H1 (cell line): ENCODE data around the gene NHS. TPM values are rescaled to one million over a fixed set of nuclear protein-coding genes. Genes with fewer than 3 reads are reported as not detected.

Source experiments
- CTCF ChIA-PET: fragments of 300-600 bp; sonication (Branson Sonifier 250); formaldehyde crosslinking; loops from one replicate; lab custom pipeline; 2021; ENCODE audit not compliant: partially characterized antibody; lab: Charles Lee
- POLR2A ChIA-PET: fragments of 300-600 bp; sonication (Branson Sonifier 250); formaldehyde crosslinking; loops from one replicate; lab custom pipeline; 2021; ENCODE audit warnings: inconsistent platforms; ENCODE audit not compliant: partially characterized antibody; lab: Charles Lee
- DNase-seq, 2 experiments: peaks; one replicate each; pipeline versions ENCODE4 v3.0.0 to v3.0.0-alpha.2; 2010 to 2022; ENCODE audit warnings: low spot score in 2 of 2, low read depth in 1 of 2, mixed read lengths in 1 of 2
- FAIRE-seq: peaks from 2 replicates; lab custom pipeline; 2011; peaks lifted over from hg19 to GRCh38; lab: Jason Lieb, UNC
- H2AFZ ChIP-seq: 2 replicates; pipeline ENCODE4 v1.8.1; 2012; ENCODE audit warnings: low read length, inconsistent platforms
- H2AK5ac ChIP-seq: 2 replicates; pipeline ENCODE4 v1.6.1; 2013; ENCODE audit warnings: low read depth, low read length
- H2BK120ac ChIP-seq: replicated peaks from 2 replicates; pipeline ENCODE3; 2013; ENCODE audit warnings: low read depth, low read length, inconsistent platforms
- H2BK12ac ChIP-seq: 2 replicates; pipeline ENCODE4 v1.6.1; 2013; ENCODE audit warnings: low read depth, low read length
- H2BK15ac ChIP-seq: 2 replicates; pipeline ENCODE4 v1.6.1; 2013; ENCODE audit warnings: low read length
- H2BK20ac ChIP-seq: 2 replicates; pipeline ENCODE4 v1.6.1; 2013; ENCODE audit warnings: low read length
- H2BK5ac ChIP-seq: 2 replicates; pipeline ENCODE4 v1.6.1; 2013; ENCODE audit warnings: low read depth, low read length
- H3K14ac ChIP-seq: 2 replicates; pipeline ENCODE4 v1.6.1; 2013; ENCODE audit warnings: inconsistent platforms; ENCODE audit not compliant: insufficient read length
- H3K18ac ChIP-seq: 2 replicates; pipeline ENCODE4 v1.6.1; 2013; ENCODE audit warnings: low read length; ENCODE audit errors: extremely low read depth
- H3K23ac ChIP-seq: 2 replicates; pipeline ENCODE4 v1.6.1; 2013; ENCODE audit warnings: inconsistent platforms; ENCODE audit not compliant: insufficient read length
- H3K23me2 ChIP-seq: 2 replicates; pipeline ENCODE4 v1.6.1; 2013; ENCODE audit warnings: low read depth, low read length
- H3K27ac ChIP-seq: 2 replicates; pipeline ENCODE4 v1.6.1; 2011; ENCODE audit warnings: low read depth, low read length, inconsistent platforms
- H3K27me3 ChIP-seq, 4 experiments: replicated peaks in 1 of 4; 1 replicate in 1 of 4; 2 replicates in 3 of 4; pipeline versions ENCODE4 v1.6.1 to v1.8.1; 2011 to 2013; ENCODE audit warnings: low read length in 3 of 4, mild to moderate bottlenecking in 3 of 4, inconsistent platforms in 2 of 4, mixed read lengths in 2 of 4, moderate library complexity in 1 of 4; ENCODE audit not compliant: control insufficient read depth in 3 of 4, insufficient read depth in 3 of 4; ENCODE audit errors: extremely low read depth in 1 of 4
- H3K36me3 ChIP-seq, 4 experiments: 2 replicates each; pipeline versions ENCODE4 v1.6.1 to v1.8.1; 2011 to 2013; ENCODE audit warnings: mild to moderate bottlenecking in 4 of 4, low read length in 3 of 4, moderate library complexity in 2 of 4, control low read depth in 1 of 4, inconsistent platforms in 1 of 4; ENCODE audit not compliant: insufficient read depth in 4 of 4, control insufficient read depth in 2 of 4
- H3K4ac ChIP-seq: replicated peaks from 2 replicates; pipeline ENCODE3; 2013; ENCODE audit warnings: low read length, low read depth, mixed read lengths, inconsistent platforms; ENCODE audit not compliant: insufficient read length
- H3K4me1 ChIP-seq, 4 experiments: replicated peaks in 1 of 4; 1 replicate in 1 of 4; 2 replicates in 3 of 4; pipeline versions ENCODE4 v1.6.1 to v1.8.1; 2011 to 2013; ENCODE audit warnings: low read length in 3 of 4, inconsistent platforms in 2 of 4, mixed read lengths in 1 of 4; ENCODE audit not compliant: insufficient read depth in 4 of 4, control insufficient read depth in 3 of 4
- H3K4me2 ChIP-seq, 2 experiments: 2 replicates each; pipeline versions ENCODE4 v1.6.1 to v1.8.1; 2011 to 2013; ENCODE audit warnings: low read depth in 2 of 2, low read length in 2 of 2, control low read depth in 1 of 2, inconsistent platforms in 1 of 2, mild to moderate bottlenecking in 1 of 2; ENCODE audit not compliant: insufficient read depth in 1 of 2
- H3K4me3 ChIP-seq, 4 experiments: fragments of 200-600, 300-600 bp in 1 of 4; sonication (generic), shearing (Covaris generic), sonication (Bioruptor Twin) in 1 of 4; 2 replicates each; pipeline versions ENCODE4 v1.5.1 to v1.8.1; 2011 to 2016; ENCODE audit warnings: low read length in 4 of 4, low read depth in 3 of 4, control low read depth in 2 of 4, inconsistent platforms in 2 of 4, mild to moderate bottlenecking in 2 of 4, mixed read lengths in 1 of 4, moderate library complexity in 1 of 4; ENCODE audit not compliant: insufficient read depth in 2 of 4; ENCODE audit errors: extremely low read depth in 1 of 4
- H3K56ac ChIP-seq: replicated peaks from 2 replicates; pipeline ENCODE3; 2013; ENCODE audit warnings: low read depth, mild to moderate bottlenecking, mixed read lengths, low read length, inconsistent platforms; ENCODE audit not compliant: insufficient read length
- H3K79me1 ChIP-seq: 2 replicates; pipeline ENCODE4 v1.6.1; 2013; ENCODE audit warnings: low read depth, low read length, control low read depth
- H3K79me2 ChIP-seq, 2 experiments: 2 replicates each; pipeline versions ENCODE4 v1.6.1 to v1.8.1; 2012 to 2013; ENCODE audit warnings: low read length in 2 of 2, mild to moderate bottlenecking in 2 of 2, inconsistent platforms in 1 of 2; ENCODE audit not compliant: insufficient read depth in 2 of 2, control insufficient read depth in 1 of 2
- H3K9ac ChIP-seq, 4 experiments: replicated peaks in 1 of 4; 1 replicate in 1 of 4; 2 replicates in 3 of 4; pipeline versions ENCODE4 v1.6.1 to v1.8.1; 2011 to 2013; ENCODE audit warnings: low read depth in 3 of 4, low read length in 3 of 4, control low read depth in 2 of 4, mild to moderate bottlenecking in 2 of 4, moderate library complexity in 2 of 4, inconsistent platforms in 1 of 4; ENCODE audit errors: extremely low read depth in 1 of 4
- H3K9me3 ChIP-seq, 2 experiments: 2 replicates each; pipeline versions ENCODE4 v1.6.1 to v1.8.1; 2012 to 2013; ENCODE audit warnings: mild to moderate bottlenecking in 2 of 2, moderate library complexity in 2 of 2, control low read depth in 1 of 2, inconsistent platforms in 1 of 2, low read depth in 1 of 2, low read length in 1 of 2, mixed read lengths in 1 of 2; ENCODE audit not compliant: insufficient read depth in 2 of 2
- H4K20me1 ChIP-seq, 2 experiments: replicated peaks in 1 of 2; 2 replicates each; pipeline versions ENCODE3 to v1.8.1; 2011 to 2013; ENCODE audit warnings: inconsistent platforms in 2 of 2, low read length in 2 of 2, mild to moderate bottlenecking in 1 of 2; ENCODE audit not compliant: insufficient read depth in 2 of 2, control insufficient read depth in 1 of 2
- H4K5ac ChIP-seq: 2 replicates; pipeline ENCODE4 v1.6.1; 2013; ENCODE audit warnings: low read length, low read depth, mixed read lengths, inconsistent platforms; ENCODE audit not compliant: insufficient read length
- H4K8ac ChIP-seq: 2 replicates; pipeline ENCODE4 v1.8.0; 2013; ENCODE audit warnings: mild to moderate bottlenecking, moderate library complexity, low read length, inconsistent platforms; ENCODE audit not compliant: insufficient read depth; ENCODE audit errors: extremely low read depth
- H4K91ac ChIP-seq: replicated peaks from 2 replicates; pipeline ENCODE3; 2013; ENCODE audit warnings: low read length, mixed read lengths, inconsistent platforms; ENCODE audit not compliant: insufficient read length
- BRCA1 ChIP-seq: IDR thresholded peaks from 2 replicates; pipeline ENCODE4 v1.6.1; 2012; ENCODE audit warnings: low read depth, low read length, improper control_type of control experiment
- JUND ChIP-seq: IDR thresholded peaks from 2 replicates; pipeline ENCODE4 v1.6.1; 2011; ENCODE audit warnings: mild to moderate bottlenecking, improper control_type of control experiment, low read length
- POLR2AphosphoS5 ChIP-seq: IDR thresholded peaks from 2 replicates; pipeline ENCODE4 v1.6.1; 2011; ENCODE audit warnings: low read depth, low read length
- SIX5 ChIP-seq: IDR thresholded peaks from 2 replicates; pipeline ENCODE4 v1.6.1; 2011; ENCODE audit warnings: mild to moderate bottlenecking, low read depth, low read length
- ZNF274 ChIP-seq: IDR thresholded peaks from 2 replicates; pipeline ENCODE4 v1.7.0; 2012; ENCODE audit warnings: low read length, borderline replicate concordance; ENCODE audit errors: extremely low read depth
- WGBS, 2 experiments: shearing (Covaris generic) in 1 of 2; methylation state at CpG; one replicate each; pipeline versions ENCODE4 v1.1.6 to v1.1.7; 2013 to 2015; ENCODE audit warnings: low lambda C conversion rate in 2 of 2, mixed read lengths in 2 of 2, inconsistent platforms in 1 of 2, low coverage in 1 of 2, missing lambda C conversion rate in 1 of 2; ENCODE audit not compliant: insufficient replicate concordance in 2 of 2, insufficient coverage in 1 of 2, insufficient read length in 1 of 2; ENCODE audit errors: extremely low coverage in 1 of 2, missing lambda C conversion rate in 1 of 2; 5-methylcytosine and 5-hydroxymethylcytosine counted together
- polyA plus RNA-seq, 7 experiments: library from polyadenylated mRNA; depleted of rRNA in 3 of 7; stranded (reverse) in 5 of 7; unstranded in 2 of 7; fragments of >200 nt in 5 of 7; fragments of 200-250 nt in 2 of 7; gene quantifications; 1 replicate in 5 of 7; 2 replicates in 1 of 7; 4 replicates in 1 of 7; pipeline versions ENCODE4 v1.2.1 to v1.2.3, GENCODE V29; 2011 to 2013; ENCODE audit warnings: missing spikeins in 2 of 7, mixed read lengths in 2 of 7
- total RNA-seq: library from RNA; stranded (reverse); fragmentation: NEBNext Ultra II Directional; extraction: Animal tissue kit (Norgen Biotek cat#: 25700); gene quantifications from 2 replicates; pipeline ENCODE4 v1.2.1, GENCODE V29; 2021

The NHS gene
- total and polyA plus RNA-seq, 2 of the 8 experiments (the other 6 are each of a cell fraction or from before 2014, with no cell fraction given) = 2.2 to 6.7 TPM

- no peaks in the 10 kb centered on the region; a peak in 1 of 7 replicates for H3K4me1 ChIP-seq
- H4K5ac ChIP-seq = no peak overlapping the region
- POLR2A ChIA-PET = no interaction called here
- H3K36me3 ChIP-seq = no peaks in the 10 kb centered on the region
- no peak overlapping the region for H3K4me2 ChIP-seq
- H3K23me2 ChIP-seq = no peaks in the 10 kb centered on the region
- no peak overlapping the region for H3K56ac ChIP-seq
- H3K4ac ChIP-seq = no peak overlapping the region
- H4K8ac ChIP-seq = no peak overlapping the region
- no peaks in the 10 kb centered on the region for H4K20me1 ChIP-seq
- H3K4me3 ChIP-seq = no peak overlapping the region
- no peak overlapping the region for H2BK120ac ChIP-seq
- no peaks in the 10 kb centered on the region for H3K79me2 ChIP-seq
- H3K9ac ChIP-seq = no peak overlapping the region
- WGBS, 2 experiments = 80% methylated on average over 3 of the region's 4 CpGs; no CpG with 5 or more reads in 1 of the 2 experiments
- H2AFZ ChIP-seq = no peak overlapping the region
- H3K27me3 ChIP-seq = no peaks in the 10 kb centered on the region
- no peak overlapping the region for H3K23ac ChIP-seq
- no peak overlapping the region for H2BK12ac ChIP-seq
- no peak overlapping the region for H3K18ac ChIP-seq
- H3K79me1 ChIP-seq = no peaks in the 10 kb centered on the region
- DNase-seq (no peak), FAIRE-seq (no peak)
- H3K9me3 ChIP-seq = no peaks in the 10 kb centered on the region
- TF ChIP-seq ZNF274 (no peak), SIX5 (no peak), JUND (no peak), BRCA1 (no peak), POLR2AphosphoS5 (no peak)
- H3K27ac ChIP-seq = no peak overlapping the region
- no peak overlapping the region for H2AK5ac ChIP-seq
- H4K91ac ChIP-seq = no peak overlapping the region
- H2BK15ac ChIP-seq = no peak overlapping the region
- no peak overlapping the region for H2BK5ac ChIP-seq
- no peak overlapping the region for H3K14ac ChIP-seq
- CTCF ChIA-PET = interaction anchor here (0.6 to 1.2 kb wide), 5 partner anchors 9 to 351 kb away, joined by 3 to 4 read pairs (median 3); no protein-coding TSS in a partner anchor
- H2BK20ac ChIP-seq = no peak overlapping the region
Observed at GRCh38 chrX:17566740-17567139, 191.7 kb downstream of the NHS start.
